ENCODE measurements around the gene ARF1.

ARF1 gene

GRCh38 chr1:228071839-228072657 lies 10.5 kb upstream of the ARF1 start:
- no peak for DNase-seq (ENCODE audit: low spot score)

GRCh38 chr1:228072658-228073043 lies 9.9 kb upstream of the ARF1 start:
- no peak for DNase-seq (ENCODE audit: low spot score)

GRCh38 chr1:228073061-228073856 lies 9.2 kb upstream of the ARF1 start:
- DNase-seq (ENCODE audit: low spot score) = no peak

- DNase-seq (ENCODE audit: low spot score) = no peak
Observed at GRCh38 chr1:228073857-228074545, 8.5 kb upstream of the ARF1 start.

- DNase-seq (ENCODE audit: low spot score) = no peak
Observed at GRCh38 chr1:228074954-228075730, 7.4 kb upstream of the ARF1 start.

GRCh38 chr1:228075801-228076271 lies 6.7 kb upstream of the ARF1 start:
- DNase-seq (ENCODE audit: low spot score) = no peak

GRCh38 chr1:228076796-228077430 lies 5.6 kb upstream of the ARF1 start:
- no peak for DNase-seq (ENCODE audit: low spot score)

- no peak for DNase-seq (ENCODE audit: low spot score)
Observed at GRCh38 chr1:228077565-228078330, 4.8 kb upstream of the ARF1 start.

- no peak for DNase-seq (ENCODE audit: low spot score)
Observed at GRCh38 chr1:228079013-228079412, 3.5 kb upstream of the ARF1 start.

GRCh38 chr1:228079601-228080263 lies 2.8 kb upstream of the ARF1 start:
- DNase-seq (ENCODE audit: low spot score) = no peak

GRCh38 chr1:228081144-228081543 lies 1.4 kb upstream of the ARF1 start:
- no peak for DNase-seq (ENCODE audit: low spot score)

GRCh38 chr1:228081578-228082213 lies 812 bp upstream of the ARF1 start:
- DNase-seq (ENCODE audit: low spot score) = no peak

GRCh38 chr1:228082918-228083870 lies 686 bp downstream of the ARF1 start:
- peak; percentile 60 for DNase-seq (ENCODE audit: low spot score)

GRCh38 chr1:228083871-228084278 lies 1.4 kb downstream of the ARF1 start:
- no peak for DNase-seq (ENCODE audit: low spot score)

- peak; percentile 74 for DNase-seq (ENCODE audit: low spot score)
Observed at GRCh38 chr1:228084325-228084724, 1.8 kb downstream of the ARF1 start.

- no peak for DNase-seq (ENCODE audit: low spot score)
Observed at GRCh38 chr1:228084797-228085196, 2.3 kb downstream of the ARF1 start.

GRCh38 chr1:228085287-228085951 lies 2.9 kb downstream of the ARF1 start:
- peak; percentile 69 for DNase-seq (ENCODE audit: low spot score)

All from AG08396 (cell line).